ENCODE measurements around the gene GNG4.
A peak's percentile ranks its signal among the peaks of the same experiment; 100 is the strongest.

GNG4 gene

DNA sequence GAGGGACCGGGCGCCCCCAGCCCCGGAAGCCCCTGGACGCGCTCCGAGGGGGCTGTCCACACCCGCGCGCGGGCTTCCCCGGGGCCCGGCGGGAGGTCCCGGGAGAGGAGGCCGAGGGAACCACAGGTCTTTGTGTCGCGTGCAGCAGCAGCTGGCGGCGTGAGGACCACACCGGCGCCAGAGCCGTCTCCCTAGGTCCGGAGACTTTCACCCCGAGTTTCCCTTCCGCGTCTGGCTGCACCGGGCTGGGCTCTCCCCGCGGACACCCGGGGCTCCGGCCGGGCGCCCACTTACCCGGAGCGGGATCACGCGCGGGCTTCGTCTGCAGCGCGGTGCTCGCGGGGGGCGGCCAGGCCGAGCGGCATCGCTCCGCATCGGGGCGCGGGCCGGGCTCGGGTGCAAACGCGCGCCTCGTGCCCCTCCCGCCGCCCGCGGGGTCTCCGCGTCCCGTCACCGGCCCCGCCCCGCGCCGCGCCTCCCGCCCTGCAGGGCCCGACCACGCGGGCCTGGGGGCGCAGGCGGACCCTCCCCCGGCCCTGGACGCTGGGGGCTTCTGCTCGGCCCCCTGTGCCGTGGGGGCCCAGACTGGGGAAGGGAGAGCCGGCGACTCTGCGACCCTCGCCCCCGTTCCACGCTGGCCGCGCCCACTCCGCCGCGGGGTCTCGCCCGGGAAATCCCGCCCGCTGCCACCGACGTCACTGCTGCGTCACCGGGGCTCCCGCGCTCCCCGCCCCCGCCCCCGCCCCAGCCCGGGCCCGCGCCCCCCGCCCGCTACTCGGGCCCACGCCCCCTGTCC, at the start of gene GNG4:
Gene GNG4 (minus strand): TSS at position 417 of the 796 bp plus-strand sequence. CDS start 65,946 bp downstream, outside the sequence.
- DNase-seq (ENCODE audit: low read depth), result no peak

DNA sequence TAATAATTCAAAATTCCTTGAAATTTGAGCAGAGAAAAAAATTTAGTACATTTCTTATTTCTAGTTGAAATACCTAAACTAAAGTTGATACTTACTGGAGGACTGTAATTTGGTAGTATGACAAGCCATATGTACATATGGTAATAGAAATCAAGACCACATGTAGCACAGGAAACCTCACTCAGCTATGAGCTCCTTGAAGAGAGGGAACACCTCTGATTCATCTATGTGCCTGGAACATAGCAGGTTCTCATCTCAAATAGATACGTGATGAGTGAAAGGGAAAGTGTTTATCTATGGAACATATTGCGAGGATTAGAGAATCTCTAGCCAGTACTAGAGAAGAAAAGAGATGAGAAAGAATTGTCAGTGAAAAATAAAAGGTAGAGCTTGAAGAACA, 47.9 kb upstream of the GNG4 start:
- DNase-seq (ENCODE audit: low read depth), result no peak

DNA sequence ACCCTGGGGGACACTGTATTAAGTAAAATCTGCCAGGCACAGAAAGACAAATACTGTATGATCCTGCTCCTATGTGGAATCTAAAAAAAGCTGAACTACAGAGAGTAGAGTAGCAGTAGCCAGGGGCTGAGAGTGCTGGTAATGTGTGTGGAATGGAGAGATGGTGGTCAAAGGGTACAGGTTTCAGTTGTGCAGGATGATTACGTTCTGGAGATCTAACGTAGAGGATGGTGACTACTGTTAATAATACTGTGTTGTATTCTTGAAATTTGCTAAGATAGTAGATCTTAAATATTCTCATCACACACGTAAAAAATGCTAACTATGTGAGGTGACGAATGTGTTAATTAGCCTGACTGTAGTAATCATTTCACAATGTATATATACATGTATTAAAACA, 39.8 kb upstream of the GNG4 start:
- DNase-seq (ENCODE audit: low read depth), result no peak

DNA sequence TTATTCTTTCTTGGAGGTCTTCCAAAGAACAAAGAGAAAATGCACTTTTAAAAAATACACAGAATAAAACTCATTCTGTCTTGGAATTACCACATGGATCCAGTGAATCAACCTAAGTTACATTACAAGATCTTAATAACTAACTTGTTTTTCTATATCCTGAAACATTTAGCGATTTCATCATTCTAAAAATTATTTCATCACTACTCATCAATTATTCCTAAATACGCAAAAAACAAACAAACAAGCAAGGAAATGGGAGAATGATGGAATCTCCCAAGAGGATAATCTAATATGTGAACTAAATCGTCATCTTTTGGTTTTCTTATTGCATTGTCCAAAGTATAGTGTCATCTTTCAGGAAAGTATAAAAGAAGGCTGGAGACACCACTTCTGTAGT, 38.5 kb upstream of the GNG4 start:
- DNase-seq (ENCODE audit: low read depth), result peak; percentile 41

DNA sequence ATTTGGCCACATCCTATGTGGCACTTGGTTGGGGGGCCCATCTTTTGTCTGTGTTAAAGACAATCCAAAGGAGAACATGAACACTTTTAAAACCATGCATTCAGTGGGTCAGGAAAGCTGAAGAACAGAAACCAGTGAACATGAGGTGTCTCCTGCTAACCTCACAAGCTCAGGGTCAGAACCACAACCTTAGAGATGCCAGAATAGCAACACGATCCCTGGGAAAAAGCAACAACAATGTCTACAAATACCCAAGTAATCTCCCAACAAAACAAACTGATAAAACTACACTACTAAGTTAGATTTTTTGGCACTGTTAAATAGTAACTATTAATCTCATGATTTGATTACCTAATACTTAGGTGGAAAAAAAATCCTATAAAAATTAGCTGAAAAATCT, 34.1 kb upstream of the GNG4 start:
- no peak for DNase-seq (ENCODE audit: low read depth)

DNA sequence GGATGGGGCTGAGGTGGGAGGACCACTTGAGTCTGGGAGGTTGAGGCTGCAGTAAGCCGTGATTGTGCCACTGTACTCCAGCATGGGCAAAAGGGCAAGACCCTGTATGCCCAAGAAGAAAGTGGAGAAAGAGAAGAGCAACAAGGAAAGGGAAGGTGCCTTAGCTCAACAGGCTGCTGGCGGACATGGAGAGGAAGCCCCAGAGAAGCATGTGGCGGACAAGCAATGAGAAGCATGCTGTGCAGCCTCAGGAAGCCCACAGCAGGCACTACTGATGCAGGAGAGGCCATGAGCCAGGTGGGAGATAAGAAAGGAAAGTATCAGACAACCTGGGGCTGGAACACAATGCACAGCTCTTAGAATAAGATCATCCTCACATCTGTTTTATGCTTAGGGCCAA, 32.6 kb upstream of the GNG4 start:
- no peak for DNase-seq (ENCODE audit: low read depth)

DNA sequence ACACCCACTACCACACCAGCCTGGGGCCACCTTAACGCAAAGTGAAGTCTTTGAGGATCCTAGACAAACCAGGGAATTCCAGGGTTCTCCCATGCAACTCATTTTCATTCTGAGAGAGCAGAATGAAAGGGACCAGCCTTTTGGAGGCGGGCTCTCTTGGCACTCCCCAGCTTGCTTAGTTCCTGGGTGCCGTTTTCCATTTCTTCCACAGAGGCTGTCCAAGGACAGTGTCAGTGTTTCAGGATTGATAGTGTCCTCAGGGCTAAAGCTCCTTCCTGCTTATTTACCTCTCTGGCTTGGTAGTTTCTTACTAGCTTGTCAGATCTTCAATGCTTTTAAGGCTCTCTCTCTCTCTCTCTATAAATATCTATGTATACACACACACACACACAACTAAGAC, 30.1 kb upstream of the GNG4 start:
- DNase-seq (ENCODE audit: low read depth), result no peak

DNA sequence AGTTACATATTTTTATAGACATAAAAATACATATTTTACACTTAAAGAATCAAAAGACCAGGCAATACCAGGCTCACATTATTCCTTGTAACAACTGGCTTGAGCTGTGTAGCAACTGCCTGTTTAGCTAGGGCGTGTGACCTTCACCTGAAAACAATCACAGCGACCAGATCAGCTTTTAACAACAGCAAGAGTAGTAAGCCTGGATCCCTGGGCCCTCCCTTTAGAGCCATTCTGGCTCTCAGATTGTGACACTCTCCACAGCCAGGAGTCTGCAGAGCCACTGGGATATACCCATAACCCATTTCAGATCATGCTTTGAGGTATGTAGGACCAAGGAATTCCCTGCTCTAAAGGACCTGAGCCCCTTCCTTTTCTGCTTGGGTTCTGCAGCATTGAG, 29.4 kb upstream of the GNG4 start:
- DNase-seq (ENCODE audit: low read depth), result no peak

DNA sequence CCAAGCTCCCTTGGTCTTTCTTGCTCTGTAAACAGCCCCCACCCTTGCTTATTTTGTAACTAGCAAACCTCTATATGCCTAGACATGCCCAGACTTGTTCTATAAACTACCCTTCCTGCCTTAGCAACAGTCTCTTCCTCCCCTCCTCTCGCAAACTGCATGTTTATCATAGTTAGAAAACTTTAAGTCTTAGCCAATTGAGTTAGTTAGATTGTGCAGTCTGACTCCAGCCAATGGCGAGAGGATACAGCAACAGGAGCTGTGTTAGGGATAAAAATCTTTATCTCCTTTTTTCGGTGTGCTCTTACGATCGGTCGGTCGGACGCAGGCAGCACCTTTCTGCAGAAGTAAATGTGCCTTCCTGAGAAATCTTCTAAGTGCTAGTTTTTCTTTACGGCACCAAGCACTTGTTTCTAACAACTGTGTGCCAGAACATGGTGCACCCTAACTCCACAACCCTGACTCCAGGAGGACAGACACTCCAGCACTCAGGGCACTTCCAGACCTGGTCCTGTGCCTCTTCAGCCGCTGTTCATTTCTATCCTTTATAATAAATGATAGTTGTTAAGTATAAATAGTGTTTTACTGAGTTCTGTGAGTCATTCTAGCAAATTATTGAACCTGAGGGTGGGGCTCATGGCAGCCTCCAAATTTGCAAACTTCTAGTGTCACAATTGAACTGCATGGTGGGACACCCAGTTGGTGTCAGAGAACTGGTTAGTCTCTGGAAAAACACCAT, 25.7 kb upstream of the GNG4 start:
- DNase-seq (ENCODE audit: low read depth), result peak; percentile 22

DNA sequence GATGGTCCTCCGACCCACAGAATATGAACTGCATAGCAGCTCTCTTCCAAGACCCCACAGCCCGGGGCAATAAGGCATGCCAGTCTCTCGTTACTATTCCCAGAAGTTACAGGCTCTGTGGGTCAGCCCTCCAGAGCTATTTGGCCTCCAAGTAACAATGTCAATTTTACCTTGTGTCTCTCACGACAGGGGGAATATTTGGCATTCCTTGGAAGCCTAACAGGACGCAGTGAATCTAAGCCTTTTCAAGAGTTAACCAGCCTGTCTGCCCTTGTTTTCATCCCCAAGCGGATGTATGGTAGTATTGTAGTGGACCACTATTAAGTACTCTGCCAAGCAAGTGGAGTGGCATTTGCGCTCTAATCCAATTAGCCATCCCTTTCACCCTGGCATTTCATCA, 24.4 kb upstream of the GNG4 start:
- no peak for DNase-seq (ENCODE audit: low read depth)

DNA sequence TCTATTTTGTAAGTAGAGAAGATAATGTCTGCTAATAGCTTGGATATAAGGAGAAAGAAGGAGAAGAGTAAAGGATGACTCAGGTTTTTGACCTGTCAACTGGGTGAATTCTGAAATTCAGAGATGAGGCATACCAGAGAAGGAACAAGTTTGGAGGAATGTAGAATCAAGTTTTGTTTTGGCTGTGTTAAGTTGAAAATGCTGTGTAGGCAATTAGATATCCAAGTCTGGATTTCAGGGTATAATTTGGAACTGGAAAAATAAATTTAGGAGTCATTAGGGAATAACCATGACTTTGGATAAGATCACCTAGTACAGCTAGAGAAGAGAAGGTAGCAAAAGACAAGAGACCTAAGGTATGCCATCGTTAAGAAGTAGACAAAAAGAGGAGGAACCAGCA, 22.4 kb upstream of the GNG4 start:
- DNase-seq (ENCODE audit: low read depth), result no peak

DNA sequence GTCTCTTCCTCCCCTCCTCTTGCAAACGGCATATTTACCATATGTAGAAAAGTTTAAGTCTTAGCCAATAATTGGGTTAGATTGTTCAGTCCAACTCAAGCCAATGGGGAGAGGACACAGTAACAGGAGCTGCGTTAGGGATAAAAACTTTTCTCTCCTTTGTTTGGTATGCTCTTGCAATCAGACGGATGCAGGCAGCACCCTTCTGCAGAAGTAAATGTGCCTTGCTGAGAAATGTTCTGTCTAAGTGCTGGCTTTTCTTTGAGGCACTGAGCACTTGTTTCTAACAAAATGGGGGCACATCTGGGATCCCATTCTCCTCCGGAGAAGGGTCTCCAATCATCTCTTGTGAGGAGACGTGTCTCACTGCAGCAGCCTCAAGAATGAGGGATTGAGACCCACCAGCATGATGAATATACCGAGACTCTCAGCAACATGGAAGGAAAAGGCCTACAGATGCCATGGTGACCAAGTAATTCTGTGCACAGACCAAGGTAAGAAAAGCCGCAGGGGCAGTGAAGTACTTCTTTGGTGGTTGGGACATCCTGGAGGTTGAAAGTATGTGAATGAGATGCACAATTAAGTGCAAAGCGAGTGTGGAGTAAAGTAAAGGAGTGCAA, 20.7 kb upstream of the GNG4 start:
- DNase-seq (ENCODE audit: low read depth), result no peak

DNA sequence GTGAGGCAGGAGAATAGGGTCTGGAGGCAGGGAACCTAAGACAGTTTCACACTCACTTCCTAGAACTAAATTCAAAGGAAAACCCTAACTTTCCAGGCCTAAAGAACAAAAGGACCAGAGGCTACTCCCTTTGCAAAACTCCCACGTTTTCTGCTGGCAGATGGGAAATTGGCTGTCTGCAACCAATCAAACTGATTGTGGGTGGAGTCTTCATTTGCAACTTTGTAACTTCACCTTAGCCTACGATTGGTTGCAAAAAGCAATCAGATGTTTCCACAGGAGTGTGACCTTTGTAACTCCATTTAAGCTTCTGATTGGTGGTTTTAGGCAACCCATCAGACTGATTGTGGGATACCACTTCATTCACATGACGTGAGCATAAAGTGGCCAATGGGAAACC, 19.7 kb upstream of the GNG4 start:
- no peak for DNase-seq (ENCODE audit: low read depth)

DNA sequence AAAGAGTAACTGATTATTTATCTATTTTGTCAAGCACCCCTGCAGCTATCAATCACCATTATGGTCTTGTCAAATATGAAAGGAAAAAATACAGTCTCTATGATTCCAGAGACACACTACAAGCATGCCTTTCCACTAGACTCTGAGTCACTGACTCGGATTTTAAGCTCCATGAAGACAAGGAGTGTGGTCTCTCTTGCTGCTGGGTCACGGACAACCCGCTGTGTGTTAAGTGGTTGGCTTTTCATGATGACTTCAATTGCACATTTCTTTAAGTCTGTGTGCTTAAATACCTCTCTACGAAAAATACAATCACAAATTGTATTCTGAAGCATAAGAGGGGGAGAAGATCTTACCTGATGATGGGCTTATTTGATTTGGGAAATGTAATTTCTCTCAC, 14.0 kb upstream of the GNG4 start:
- DNase-seq (ENCODE audit: low read depth), result no peak

DNA sequence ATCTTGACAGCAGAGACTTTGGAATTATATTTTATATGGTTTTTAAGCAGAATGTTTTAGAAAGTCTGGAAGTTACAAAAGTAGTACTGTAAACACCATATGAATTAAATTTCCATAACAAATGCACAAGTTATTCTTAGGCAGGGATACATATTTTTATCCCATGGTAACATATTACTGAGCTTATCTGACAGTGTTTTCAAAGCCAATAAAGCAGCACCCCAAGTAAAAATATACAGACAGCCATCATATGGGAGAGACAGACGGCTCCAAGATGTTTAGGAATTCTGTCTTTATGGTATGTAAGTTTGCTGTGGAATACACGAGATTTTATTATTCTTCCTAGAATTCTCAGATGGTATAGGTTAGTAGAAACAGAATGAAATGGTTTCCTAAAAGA, 12.0 kb upstream of the GNG4 start:
- no peak for DNase-seq (ENCODE audit: low read depth)

DNA sequence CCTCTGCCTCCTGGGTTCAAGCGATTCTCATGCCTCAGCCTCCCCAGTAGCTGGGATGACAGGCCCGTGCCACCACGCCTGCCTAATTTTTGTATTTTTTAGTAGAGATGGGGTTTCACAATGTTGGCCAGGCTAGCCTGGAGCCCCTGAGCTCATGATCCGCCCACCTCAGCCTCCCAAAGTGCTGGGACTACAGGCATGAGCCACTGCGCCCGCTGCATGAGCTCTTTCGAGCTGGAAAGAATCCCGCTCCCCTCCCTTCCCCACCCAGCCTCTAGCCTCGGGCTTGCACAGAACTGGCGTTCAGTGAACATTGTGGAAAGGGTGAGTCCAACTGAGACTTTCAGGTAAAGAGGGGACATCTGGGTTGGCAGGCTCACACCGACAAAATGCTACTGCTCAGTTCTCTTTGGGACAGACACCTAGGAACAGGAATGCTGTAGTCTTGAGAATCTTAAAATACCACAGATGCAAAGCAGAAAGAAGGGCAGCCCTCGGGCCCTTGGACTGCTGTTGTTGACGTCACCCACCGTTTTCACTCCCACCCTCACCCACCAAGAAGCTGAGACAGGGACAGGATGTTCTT, 9.7 kb upstream of the GNG4 start:
- no peak for DNase-seq (ENCODE audit: low read depth)

DNA sequence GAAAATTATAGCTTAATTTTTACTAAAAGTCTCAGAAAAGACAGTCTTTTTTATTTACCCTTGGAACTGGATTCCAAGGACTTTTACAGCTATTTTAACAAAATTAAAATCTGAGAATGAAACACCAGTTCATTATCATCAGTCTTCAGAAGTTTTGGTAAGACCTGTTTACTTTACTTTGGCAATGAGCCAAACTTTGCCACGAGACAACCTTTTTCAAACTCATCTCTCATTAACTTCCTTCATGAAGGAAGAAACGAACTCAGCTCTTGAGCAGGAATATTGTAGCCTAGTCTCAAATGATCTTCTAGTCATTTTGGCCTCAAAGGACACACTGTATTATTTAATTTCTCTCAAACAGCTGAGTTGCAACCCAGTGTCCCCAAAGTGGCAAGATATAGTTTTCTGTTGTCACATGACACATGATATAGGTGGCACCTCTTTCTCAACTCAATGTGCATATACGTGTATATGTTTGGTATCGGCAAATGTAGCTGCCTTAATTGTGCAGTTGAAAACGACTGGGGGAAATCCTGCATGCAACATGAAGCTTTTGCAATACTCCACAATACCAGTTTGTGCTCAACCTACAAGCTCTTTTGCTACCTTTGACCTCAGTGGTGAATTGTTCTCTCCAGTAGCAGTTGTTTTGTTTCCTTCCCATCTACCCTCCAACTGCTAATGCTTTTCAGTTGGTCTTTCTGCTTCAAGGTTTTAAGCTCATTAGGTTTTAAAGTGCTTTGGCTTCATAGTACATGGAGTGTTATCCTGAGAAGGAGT, 8.4 kb upstream of the GNG4 start:
- no peak for DNase-seq (ENCODE audit: low read depth)

DNA sequence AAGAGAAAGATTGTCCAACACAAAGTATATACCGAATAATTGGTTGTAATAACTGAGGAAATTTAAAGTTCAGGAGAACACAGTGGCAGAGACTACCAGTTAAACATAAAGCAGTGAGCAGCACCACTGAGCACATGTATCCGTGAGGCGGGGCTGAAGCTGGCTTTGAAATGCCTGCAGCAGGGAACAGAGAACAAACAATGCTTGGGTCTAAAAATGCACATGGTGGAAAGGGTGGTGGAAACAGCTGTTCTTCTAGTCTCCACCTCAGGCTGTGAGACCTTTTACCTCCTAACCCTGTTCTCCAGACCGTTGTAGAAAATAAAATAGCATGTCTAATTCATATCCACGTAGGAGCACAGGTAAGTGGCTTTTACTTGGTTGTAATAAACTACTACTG, 7.7 kb upstream of the GNG4 start:
- DNase-seq (ENCODE audit: low read depth), result no peak

DNA sequence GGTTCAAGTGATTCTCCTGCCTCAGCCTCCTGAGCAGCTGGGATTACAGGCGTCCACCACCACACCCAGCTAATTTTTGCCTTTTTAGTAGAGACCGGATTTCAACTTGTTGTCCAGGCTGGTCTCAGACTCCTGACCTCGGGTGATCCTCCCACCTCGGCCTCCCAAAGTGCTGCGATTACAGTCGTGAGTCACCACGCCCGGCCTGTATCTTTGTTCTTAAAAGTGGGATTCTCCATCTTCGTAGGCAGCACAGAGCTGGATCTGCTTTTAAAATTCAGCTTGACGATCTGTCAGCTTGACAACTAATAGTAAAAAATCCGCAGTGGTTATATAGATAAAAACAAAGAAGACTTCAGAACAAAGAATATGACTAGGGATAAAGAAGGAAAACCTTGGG, 2.8 kb upstream of the GNG4 start:
- no peak for DNase-seq (ENCODE audit: low read depth)

DNA sequence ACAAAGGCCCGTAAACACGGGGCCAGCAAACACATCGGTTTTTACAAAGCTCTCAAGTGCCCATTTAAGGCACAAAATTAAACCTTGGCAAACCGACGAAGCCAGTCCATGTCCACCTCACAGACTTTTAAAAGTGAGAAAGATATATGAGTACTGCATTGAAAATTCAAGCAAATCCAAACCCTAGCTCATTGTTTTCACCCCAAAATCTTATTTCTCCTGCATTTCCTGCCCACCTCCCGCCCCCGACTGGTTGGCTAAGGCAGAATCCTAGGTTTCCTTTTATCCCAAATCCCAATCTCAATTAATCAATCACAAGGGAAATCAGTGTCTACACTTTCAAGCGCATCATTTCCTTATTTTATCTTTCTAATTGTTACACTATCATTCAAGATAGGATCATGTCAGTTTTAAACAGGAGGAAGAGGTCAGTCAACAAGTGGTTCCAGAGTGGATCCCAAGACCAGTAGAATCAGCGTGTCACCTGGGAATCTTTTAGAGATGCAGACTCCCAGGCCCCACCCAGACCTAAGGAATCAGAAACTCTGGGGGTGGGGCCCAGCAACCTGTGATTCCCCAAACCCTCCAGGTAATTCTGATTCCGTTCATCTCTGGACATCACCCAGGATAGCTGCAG, 1.7 kb upstream of the GNG4 start:
- DNase-seq (ENCODE audit: low read depth), result no peak

DNA sequence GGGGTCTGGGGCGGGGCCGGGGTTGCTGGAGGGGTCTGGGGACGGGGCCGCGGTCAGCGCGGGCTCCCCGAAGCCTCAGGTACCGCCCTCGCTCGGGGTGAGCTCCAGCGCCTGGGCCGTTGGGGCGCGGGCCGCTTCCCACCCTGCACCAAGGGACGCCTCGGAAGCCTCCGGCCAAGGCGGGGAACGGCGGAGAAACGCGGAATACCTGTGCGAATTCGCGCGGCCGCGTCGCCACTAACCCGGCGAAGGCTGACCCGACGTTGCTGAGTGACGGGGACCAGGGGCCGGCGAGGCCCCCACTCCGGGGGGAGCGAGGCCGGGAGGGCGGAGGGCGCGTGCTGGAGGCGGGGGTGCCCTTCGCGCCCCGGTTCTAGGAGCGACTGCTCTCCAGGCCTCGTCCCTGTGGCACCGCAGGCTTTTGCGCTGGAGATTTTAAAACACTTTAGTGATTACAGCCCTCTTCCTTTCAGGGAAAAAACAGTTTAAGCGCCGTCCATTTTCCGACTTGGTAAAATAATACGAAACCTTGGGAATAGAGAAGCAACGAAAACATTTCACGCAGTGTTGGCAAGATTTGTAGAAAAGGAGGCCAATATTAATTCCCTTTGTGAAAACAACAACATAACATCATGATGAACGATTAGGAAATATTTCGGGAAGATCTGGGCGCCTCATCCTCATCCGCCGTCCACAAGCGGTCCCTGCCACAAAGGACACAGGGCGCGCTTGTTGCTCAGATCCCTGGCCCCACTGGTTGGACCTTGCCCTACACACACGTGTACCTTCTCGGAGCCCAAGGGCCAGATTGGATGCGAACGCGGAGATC, 971 bp upstream of the GNG4 start:
- no peak for DNase-seq (ENCODE audit: low read depth)
